HepG2 (cell line): ENCODE data around the gene TTYH2. TPM values are rescaled to one million over a fixed set of nuclear protein-coding genes. Genes with fewer than 3 reads are reported as not detected.

Experiments
- ASH2L ChIP-seq: fragments of 300-600, 200-600 bp; sonication (generic); IDR thresholded peaks from 2 replicates; pipeline ENCODE4 v1.7.0; 2017; ENCODE audit warnings: low read depth, mild to moderate bottlenecking, moderate library complexity, mixed read lengths, low read length; ENCODE audit not compliant: insufficient read length
- ATF7-NPFF ChIP-seq: sonication (generic); formaldehyde crosslinking; IDR thresholded peaks from 2 replicates; pipeline ENCODE4 v1.8.1; 2023; ENCODE audit warnings: mild to moderate bottlenecking, low read depth, missing genetic modification reagents, moderate library complexity
- ATM ChIP-seq: fragments of 450-650 bp; IDR thresholded peaks from 2 replicates; pipeline ENCODE4 v1.7.1; 2017; ENCODE audit warnings: mild to moderate bottlenecking, borderline replicate concordance
- FOXO1 ChIP-seq: sonication (generic); formaldehyde crosslinking; IDR thresholded peaks from 2 replicates; pipeline ENCODE4 v1.4.0; 2020; ENCODE audit warnings: missing genetic modification reagents
- KDM2A ChIP-seq: sonication (generic); formaldehyde crosslinking; IDR thresholded peaks from 2 replicates; pipeline ENCODE4 v1.4.0; 2020; ENCODE audit warnings: low read depth, missing genetic modification reagents, borderline replicate concordance
- KLF12 ChIP-seq: sonication (generic); formaldehyde crosslinking; IDR thresholded peaks from 2 replicates; pipeline ENCODE4 v1.4.0; 2020; ENCODE audit warnings: missing genetic modification reagents, borderline replicate concordance
- MTA1 ChIP-seq: sonication (generic); formaldehyde crosslinking; IDR thresholded peaks from 2 replicates; pipeline ENCODE4 v1.4.0; 2020; ENCODE audit warnings: missing genetic modification reagents, mild to moderate bottlenecking, borderline replicate concordance
- MTF2 ChIP-seq: sonication (generic); formaldehyde crosslinking; IDR thresholded peaks from 2 replicates; pipeline ENCODE4 v1.5.0; 2020; ENCODE audit warnings: missing genetic modification reagents, borderline replicate concordance
- NFKB2 ChIP-seq: sonication (generic); formaldehyde crosslinking; IDR thresholded peaks from 2 replicates; pipeline ENCODE4 v1.4.0; 2020; ENCODE audit warnings: missing genetic modification reagents, borderline replicate concordance
- SP1 ChIP-seq, 2 experiments: fragments of 450-650 bp in 1 of 2; sonication (generic) in 1 of 2; formaldehyde crosslinking in 1 of 2; IDR thresholded peaks; 2 replicates each; pipeline versions ENCODE4 v1.4.0 to v1.6.1; 2016 to 2020; ENCODE audit warnings: missing genetic modification reagents in 1 of 2
- SPEN ChIP-seq: sonication (generic); formaldehyde crosslinking; IDR thresholded peaks from 2 replicates; pipeline ENCODE4 v1.5.1; 2020; ENCODE audit warnings: low read depth, mild to moderate bottlenecking, missing genetic modification reagents
- ZFX ChIP-seq: sonication (generic); formaldehyde crosslinking; IDR thresholded peaks from 2 replicates; pipeline ENCODE4 v1.4.0; 2020; ENCODE audit warnings: mild to moderate bottlenecking, low read depth, missing genetic modification reagents, moderate library complexity
- ZFY ChIP-seq: sonication (generic); formaldehyde crosslinking; IDR thresholded peaks from 2 replicates; pipeline ENCODE4 v1.4.0; 2020; ENCODE audit warnings: missing genetic modification reagents
- ZNF431 ChIP-seq: sonication (generic); formaldehyde crosslinking; IDR thresholded peaks from 2 replicates; pipeline ENCODE4 v1.9.0; 2022; ENCODE audit warnings: missing genetic modification reagents, low read depth, mild to moderate bottlenecking, borderline replicate concordance
- ZNF776 ChIP-seq: sonication (generic); formaldehyde crosslinking; IDR thresholded peaks from 2 replicates; pipeline ENCODE4 v1.4.0; 2020; ENCODE audit warnings: mild to moderate bottlenecking, missing genetic modification reagents
- ZNF788 ChIP-seq: sonication (generic); formaldehyde crosslinking; IDR thresholded peaks from 2 replicates; pipeline ENCODE4 v1.5.0; 2020; ENCODE audit warnings: mild to moderate bottlenecking, missing genetic modification reagents, borderline replicate concordance
- polyA plus RNA-seq, 8 experiments: library from polyadenylated mRNA; depleted of rRNA in 3 of 8; stranded (reverse) in 7 of 8; unstranded in 1 of 8; fragments of >200 nt; fragmentation: Illumina TruSeq in 4 of 8; extraction: Trizol in 4 of 8; gene quantifications; 2 replicates each; pipeline versions ENCODE4 v1.2.1 to v1.2.3, GENCODE V29; 2011 to 2016; ENCODE audit warnings: low read depth in 4 of 8, missing spikeins in 1 of 8, mixed read lengths in 1 of 8; ENCODE audit not compliant: insufficient read depth in 1 of 8
- total RNA-seq, 5 experiments: library from RNA; depleted of rRNA; stranded (reverse); fragments of >200 nt; fragmentation: Illumina TruSeq; extraction: Trizol; gene quantifications; 2 replicates each; pipeline ENCODE4 v1.2.3, GENCODE V29; 2016; ENCODE audit warnings: low read depth in 1 of 5
- TF ChIP-seq, protein P1 (sequence below): IDR thresholded peaks from 2 replicates; pipeline ENCODE4 v1.6.1; 2016
- TF ChIP-seq, protein P2 (sequence below): sonication (generic); formaldehyde crosslinking; conservative IDR thresholded peaks from 2 replicates; pipeline ENCODE4 v1.8.0; 2022; ENCODE audit warnings: missing genetic modification reagents
- TF ChIP-seq, protein P3 (sequence below): sonication (generic); formaldehyde crosslinking; IDR thresholded peaks from 2 replicates; pipeline ENCODE4 v1.4.0; 2020; ENCODE audit warnings: missing genetic modification reagents, borderline replicate concordance
- TF ChIP-seq, protein P4 (sequence below): sonication (generic); formaldehyde crosslinking; IDR thresholded peaks from 2 replicates; pipeline ENCODE4 v1.9.0; 2021; ENCODE audit warnings: missing genetic modification reagents, borderline replicate concordance

Gene TTYH2
- total and polyA plus RNA-seq, 2 of the 13 experiments (the other 11 are each of a cell fraction or from before 2014, with no cell fraction given): 0.77 to 0.96 TPM

DNA sequence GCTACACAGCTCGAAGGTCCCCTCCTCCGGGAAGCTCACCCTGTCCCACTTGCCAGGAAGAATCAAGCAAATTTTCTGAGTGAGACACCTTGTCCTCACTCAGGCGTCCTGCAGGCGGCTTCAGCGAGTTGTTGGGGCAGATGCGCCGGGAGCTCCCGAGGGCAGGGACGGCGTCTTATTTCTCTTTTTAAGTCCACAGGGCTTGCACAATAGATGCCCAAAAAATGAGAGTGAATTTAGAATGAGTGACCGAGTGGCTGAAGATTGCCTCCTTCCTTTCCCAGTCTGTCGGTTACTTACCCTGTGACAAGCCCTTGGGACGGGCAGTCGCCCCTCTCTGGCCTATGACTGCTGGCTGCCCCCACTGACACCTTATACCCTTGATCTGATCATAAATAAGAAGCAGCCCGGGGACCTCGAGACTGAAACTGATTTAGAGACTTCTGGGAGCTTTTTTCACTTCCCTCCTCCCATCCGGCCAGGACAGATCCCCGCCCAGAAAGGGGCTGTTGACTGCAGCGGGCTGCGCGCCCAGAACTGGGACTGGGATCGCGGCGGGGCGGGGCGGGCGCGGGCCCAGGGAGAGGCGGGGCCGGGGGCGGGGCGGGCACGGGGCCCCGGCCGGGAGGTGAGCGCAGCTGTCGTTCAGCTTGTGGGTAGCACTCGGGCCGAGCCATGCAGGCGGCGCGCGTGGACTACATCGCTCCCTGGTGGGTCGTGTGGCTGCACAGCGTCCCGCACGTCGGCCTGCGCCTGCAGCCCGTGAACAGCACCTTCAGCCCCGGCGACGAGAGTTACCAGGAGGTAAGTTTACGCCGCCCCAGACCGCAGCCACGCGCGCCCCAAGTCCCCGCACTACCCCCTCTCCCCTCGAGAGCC, at the start of gene TTYH2 (continued):
- no peak for TF ChIP-seq ZFX (CRISPR knock-in tag)
- peak; percentile 45; the same call in 1 of the 2 replicates for TF ChIP-seq ZFY
- peak; percentile 43; the same call in 1 of the 2 replicates for TF ChIP-seq NFKB2
- 0 out of 2 replicates have a peak, but pooled peaks have one; percentile 27 for TF ChIP-seq MTA1 (CRISPR knock-in tag)
- TF ChIP-seq, protein P1, sequence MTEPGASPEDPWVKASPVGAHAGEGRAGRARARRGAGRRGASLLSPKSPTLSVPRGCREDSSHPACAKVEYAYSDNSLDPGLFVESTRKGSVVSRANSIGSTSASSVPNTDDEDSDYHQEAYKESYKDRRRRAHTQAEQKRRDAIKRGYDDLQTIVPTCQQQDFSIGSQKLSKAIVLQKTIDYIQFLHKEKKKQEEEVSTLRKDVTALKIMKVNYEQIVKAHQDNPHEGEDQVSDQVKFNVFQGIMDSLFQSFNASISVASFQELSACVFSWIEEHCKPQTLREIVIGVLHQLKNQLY: no peak
- TF ChIP-seq SPEN (CRISPR knock-in tag): peak; percentile 32; the same call in 1 of the 2 replicates
- TF ChIP-seq KDM2A (CRISPR knock-in tag): peak; percentile 80; the same call in 1 of the 2 replicates
- peak; percentile 16; the same call in 1 of the 2 replicates for TF ChIP-seq ZNF788 (CRISPR knock-in tag)
- TF ChIP-seq, protein P2, sequence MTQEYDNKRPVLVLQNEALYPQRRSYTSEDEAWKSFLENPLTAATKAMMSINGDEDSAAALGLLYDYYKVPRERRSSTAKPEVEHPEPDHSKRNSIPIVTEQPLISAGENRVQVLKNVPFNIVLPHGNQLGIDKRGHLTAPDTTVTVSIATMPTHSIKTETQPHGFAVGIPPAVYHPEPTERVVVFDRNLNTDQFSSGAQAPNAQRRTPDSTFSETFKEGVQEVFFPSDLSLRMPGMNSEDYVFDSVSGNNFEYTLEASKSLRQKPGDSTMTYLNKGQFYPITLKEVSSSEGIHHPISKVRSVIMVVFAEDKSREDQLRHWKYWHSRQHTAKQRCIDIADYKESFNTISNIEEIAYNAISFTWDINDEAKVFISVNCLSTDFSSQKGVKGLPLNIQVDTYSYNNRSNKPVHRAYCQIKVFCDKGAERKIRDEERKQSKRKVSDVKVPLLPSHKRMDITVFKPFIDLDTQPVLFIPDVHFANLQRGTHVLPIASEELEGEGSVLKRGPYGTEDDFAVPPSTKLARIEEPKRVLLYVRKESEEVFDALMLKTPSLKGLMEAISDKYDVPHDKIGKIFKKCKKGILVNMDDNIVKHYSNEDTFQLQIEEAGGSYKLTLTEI (CRISPR knock-in tag): no peak
- TF ChIP-seq, protein P3, sequence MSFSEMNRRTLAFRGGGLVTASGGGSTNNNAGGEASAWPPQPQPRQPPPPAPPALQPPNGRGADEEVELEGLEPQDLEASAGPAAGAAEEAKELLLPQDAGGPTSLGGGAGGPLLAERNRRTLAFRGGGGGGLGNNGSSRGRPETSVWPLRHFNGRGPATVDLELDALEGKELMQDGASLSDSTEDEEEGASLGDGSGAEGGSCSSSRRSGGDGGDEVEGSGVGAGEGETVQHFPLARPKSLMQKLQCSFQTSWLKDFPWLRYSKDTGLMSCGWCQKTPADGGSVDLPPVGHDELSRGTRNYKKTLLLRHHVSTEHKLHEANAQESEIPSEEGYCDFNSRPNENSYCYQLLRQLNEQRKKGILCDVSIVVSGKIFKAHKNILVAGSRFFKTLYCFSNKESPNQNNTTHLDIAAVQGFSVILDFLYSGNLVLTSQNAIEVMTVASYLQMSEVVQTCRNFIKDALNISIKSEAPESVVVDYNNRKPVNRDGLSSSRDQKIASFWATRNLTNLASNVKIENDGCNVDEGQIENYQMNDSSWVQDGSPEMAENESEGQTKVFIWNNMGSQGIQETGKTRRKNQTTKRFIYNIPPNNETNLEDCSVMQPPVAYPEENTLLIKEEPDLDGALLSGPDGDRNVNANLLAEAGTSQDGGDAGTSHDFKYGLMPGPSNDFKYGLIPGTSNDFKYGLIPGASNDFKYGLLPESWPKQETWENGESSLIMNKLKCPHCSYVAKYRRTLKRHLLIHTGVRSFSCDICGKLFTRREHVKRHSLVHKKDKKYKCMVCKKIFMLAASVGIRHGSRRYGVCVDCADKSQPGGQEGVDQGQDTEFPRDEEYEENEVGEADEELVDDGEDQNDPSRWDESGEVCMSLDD (CRISPR knock-in tag): 0 out of 2 replicates have a peak, but pooled peaks have one; percentile 34
- no peak for TF ChIP-seq SP1 (IDR thresholded peaks at IDR 0.05)
- TF ChIP-seq SP1 (CRISPR knock-in tag; IDR thresholded peaks at IDR 0.05): peak; percentile 98
- TF ChIP-seq ZNF431 (CRISPR knock-in tag): no peak
- TF ChIP-seq, protein P4, sequence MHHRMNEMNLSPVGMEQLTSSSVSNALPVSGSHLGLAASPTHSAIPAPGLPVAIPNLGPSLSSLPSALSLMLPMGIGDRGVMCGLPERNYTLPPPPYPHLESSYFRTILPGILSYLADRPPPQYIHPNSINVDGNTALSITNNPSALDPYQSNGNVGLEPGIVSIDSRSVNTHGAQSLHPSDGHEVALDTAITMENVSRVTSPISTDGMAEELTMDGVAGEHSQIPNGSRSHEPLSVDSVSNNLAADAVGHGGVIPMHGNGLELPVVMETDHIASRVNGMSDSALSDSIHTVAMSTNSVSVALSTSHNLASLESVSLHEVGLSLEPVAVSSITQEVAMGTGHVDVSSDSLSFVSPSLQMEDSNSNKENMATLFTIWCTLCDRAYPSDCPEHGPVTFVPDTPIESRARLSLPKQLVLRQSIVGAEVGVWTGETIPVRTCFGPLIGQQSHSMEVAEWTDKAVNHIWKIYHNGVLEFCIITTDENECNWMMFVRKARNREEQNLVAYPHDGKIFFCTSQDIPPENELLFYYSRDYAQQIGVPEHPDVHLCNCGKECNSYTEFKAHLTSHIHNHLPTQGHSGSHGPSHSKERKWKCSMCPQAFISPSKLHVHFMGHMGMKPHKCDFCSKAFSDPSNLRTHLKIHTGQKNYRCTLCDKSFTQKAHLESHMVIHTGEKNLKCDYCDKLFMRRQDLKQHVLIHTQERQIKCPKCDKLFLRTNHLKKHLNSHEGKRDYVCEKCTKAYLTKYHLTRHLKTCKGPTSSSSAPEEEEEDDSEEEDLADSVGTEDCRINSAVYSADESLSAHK (CRISPR knock-in tag): no peak
- TF ChIP-seq ZNF776 (CRISPR knock-in tag): 0 out of 2 replicates have a peak, but pooled peaks have one; percentile 46
- TF ChIP-seq ATF7-NPFF (CRISPR knock-in tag): 0 out of 2 replicates have a peak, but pooled peaks have one; percentile 11
- peak; percentile 78; the same call in 1 of the 2 replicates for TF ChIP-seq MTF2 (CRISPR knock-in tag)
- TF ChIP-seq FOXO1 (CRISPR knock-in tag): 0 out of 2 replicates have a peak, but pooled peaks have one; percentile 51
- TF ChIP-seq ASH2L: peak; percentile 26
- no peak for TF ChIP-seq ATM
- TF ChIP-seq KLF12: no peak
